GM12892 (cell line): ENCODE results near the gene ASCC3.

ENCODE experiments used
- POLR2A ChIP-seq: IDR thresholded peaks from 2 replicates; pipeline ENCODE4 v1.6.1; 2011; ENCODE audit warnings: low read depth, low read length, control low read depth
- TAF1 ChIP-seq: IDR thresholded peaks from 2 replicates; pipeline ENCODE4 v1.6.1; 2011; ENCODE audit warnings: low read depth, mild to moderate bottlenecking, control low read depth, low read length, borderline replicate concordance

DNA sequence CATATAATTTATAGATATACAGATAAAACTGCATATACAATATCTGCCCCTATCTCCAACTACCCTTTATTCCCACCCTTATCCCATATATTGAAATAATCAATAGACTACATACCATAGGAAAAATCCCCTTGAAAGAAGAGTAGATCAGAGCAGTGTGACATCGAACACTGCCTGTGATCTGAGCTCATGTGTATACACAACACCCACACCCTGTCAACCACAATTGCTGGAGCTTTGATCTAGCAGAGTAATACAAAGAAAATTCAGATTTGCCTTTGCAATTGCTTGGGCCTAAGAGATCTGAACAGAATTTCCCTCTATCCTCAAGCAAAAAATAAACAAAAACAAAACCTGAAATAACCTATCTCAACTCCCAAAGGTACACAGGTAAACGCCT lies 119.3 kb downstream of the ASCC3 start:
- TF ChIP-seq POLR2A (no peak), TAF1 (no peak)
